ENCODE measurements around the gene SEC62.

- TF ChIP-seq EZH2 (IDR thresholded peaks at IDR 0.05) = no peak
- no peak for TF ChIP-seq POLR2AphosphoS5 (IDR thresholded peaks at IDR 0.05; ENCODE audit: borderline replicate concordance, low read depth, low read length)
- TF ChIP-seq FOXP2 (optimal IDR thresholded peaks at IDR 0.05; ENCODE audit: control extremely low read depth, extremely low read length, insufficient read depth) = no peak
Observed at GRCh38 chr3:169964176-169964575, 2.4 kb upstream of the SEC62 start.
